OCI-LY7 (cell line): ENCODE data around the gene DGCR8.

Experiments
- EZH2phosphoT487 ChIP-seq: fragments of 200-600 bp; sonication (generic); IDR thresholded peaks from 2 replicates; pipeline ENCODE4 v1.6.1; 2018; ENCODE audit warnings: low read depth, borderline replicate concordance, mild to moderate bottlenecking, mixed run types, antibody characterized with exemption, low read length, moderate library complexity, mixed read lengths
- TF ChIP-seq, protein P1 (sequence below): fragments of 200-600 bp; sonication (generic); conservative IDR thresholded peaks from 2 replicates; pipeline ENCODE4 v1.5.1; 2014; ENCODE audit warnings: mild to moderate bottlenecking, antibody characterized with exemption, low read length, moderate library complexity, mixed read lengths

DNA sequence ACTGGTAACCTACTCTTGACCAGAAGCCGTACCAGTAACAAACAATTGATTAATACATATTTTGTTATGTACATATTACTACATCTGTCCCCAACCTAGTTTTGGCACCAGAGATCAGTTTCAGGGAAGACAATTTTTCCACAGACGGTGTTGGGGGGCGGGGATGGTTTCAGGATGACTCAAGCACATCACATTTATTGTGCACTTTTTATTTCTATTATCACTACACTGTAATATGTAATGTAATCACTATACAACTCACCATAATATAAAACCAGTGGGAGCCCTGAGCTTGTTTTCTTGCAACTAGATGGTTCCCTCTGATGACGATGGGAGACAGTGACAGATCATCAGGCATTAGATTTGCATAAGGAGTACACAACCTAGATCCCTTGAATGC, 15.5 kb downstream of the DGCR8 start:
- TF ChIP-seq, protein P1, sequence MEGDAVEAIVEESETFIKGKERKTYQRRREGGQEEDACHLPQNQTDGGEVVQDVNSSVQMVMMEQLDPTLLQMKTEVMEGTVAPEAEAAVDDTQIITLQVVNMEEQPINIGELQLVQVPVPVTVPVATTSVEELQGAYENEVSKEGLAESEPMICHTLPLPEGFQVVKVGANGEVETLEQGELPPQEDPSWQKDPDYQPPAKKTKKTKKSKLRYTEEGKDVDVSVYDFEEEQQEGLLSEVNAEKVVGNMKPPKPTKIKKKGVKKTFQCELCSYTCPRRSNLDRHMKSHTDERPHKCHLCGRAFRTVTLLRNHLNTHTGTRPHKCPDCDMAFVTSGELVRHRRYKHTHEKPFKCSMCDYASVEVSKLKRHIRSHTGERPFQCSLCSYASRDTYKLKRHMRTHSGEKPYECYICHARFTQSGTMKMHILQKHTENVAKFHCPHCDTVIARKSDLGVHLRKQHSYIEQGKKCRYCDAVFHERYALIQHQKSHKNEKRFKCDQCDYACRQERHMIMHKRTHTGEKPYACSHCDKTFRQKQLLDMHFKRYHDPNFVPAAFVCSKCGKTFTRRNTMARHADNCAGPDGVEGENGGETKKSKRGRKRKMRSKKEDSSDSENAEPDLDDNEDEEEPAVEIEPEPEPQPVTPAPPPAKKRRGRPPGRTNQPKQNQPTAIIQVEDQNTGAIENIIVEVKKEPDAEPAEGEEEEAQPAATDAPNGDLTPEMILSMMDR = no peak
- no peak for TF ChIP-seq EZH2phosphoT487
